ENCODE data around the gene CHCHD10.

CHCHD10 gene

DNA sequence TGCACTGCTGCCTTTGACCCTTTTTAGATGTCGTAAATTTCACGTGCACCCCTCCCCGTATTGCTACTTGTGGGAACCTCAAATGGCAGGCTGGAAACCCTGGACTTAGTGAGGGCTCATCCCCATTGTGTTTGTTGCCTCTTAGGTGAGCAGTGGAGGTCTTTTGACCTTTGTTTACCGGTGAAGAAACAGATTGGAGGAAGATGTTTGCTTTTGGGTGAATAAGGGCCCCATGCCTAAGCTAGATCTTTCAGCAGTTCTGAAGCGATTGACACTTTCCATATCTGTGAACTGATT, 19.8 kb upstream of the CHCHD10 start:
- no peak for DNase-seq

DNA sequence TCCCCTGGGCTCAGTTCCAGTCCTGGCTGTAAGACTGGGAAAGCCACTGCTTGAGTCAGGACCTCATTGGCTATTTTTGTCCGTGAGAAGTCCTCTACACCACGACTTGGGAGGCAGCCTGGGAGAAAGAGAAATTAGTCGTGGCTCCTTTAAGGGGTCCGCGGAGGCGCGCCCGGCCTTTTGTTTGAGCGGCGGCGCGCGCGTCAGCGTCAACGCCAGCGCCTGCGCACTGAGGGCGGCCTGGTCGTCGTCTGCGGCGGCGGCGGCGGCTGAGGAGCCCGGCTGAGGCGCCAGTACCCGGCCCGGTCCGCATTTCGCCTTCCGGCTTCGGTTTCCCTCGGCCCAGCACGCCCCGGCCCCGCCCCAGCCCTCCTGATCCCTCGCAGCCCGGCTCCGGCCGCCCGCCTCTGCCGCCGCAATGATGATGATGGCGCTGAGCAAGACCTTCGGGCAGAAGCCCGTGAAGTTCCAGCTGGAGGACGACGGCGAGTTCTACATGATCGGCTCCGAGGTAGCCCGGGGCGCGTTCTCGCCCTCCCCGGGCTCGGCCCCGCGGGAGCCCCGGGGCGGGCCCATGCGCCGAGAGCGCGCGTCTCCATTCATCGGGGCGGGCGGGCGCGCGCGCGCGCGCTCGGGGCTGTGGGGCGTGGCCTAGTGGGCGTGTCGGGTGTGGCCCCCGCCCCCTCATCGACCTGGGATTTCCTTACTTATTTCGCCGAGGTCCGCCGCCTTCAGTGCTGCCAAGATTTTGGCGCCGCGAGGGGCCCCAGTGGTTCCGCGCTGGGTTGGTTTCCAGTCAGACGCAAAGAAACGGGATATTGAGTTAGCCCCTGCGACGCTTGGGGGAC, 19.2 kb upstream of the CHCHD10 start, which contains the start of gene SMARCB1:
Gene SMARCB1, plus strand, starts transcription at position 215 of the 848 bp plus-strand sequence. Its CDS starts 204 bp downstream, at position 419.
- DNase-seq = peak; percentile 90

DNA sequence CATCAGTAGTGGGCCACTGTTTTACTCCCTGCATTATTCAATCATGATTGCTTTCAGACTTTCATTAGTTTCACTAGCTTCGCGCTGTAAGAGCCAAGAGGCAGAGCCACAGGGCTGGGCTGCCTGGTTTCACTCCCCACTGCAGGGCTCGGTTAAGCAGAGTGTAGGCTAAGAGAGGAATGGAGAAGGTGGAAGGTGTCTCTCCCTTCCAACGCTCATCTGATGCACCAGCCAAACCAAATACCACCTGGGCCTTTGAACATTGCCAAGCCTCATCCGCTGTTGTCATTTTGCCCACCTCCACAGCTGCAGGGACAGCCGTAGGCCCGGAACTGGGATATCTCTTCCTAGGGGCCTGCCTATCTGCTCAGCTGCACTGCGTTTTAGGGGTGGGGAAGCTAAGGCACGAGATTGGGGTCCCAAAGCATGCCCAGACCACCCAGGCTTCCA, 18.5 kb upstream of the CHCHD10 start:
- DNase-seq = no peak

DNA sequence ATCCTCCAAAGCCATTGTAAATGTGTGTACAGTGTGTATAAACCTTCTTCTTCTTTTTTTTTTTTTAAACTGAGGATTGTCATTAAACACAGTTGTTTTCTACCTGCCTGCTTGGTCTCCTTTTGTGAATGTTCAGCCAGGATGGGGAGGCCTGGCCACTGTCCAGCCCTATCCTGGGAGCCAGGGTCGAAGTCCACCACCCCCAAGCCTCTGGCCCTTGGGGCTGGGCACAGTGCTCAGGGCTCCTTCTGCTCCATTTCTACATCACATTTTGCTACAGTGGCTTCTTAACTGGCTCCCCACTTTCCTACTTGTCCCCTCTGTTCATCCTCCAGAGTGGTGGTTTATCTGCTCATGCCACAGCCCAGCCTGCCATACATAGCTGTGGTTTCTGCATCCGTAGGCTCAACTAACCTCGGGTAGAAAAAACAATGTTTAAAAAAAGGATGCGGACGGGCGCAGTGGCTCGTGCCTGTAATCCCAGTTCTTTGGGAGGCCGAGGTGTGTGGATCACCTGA, 16.5 kb upstream of the CHCHD10 start:
- DNase-seq = no peak

DNA sequence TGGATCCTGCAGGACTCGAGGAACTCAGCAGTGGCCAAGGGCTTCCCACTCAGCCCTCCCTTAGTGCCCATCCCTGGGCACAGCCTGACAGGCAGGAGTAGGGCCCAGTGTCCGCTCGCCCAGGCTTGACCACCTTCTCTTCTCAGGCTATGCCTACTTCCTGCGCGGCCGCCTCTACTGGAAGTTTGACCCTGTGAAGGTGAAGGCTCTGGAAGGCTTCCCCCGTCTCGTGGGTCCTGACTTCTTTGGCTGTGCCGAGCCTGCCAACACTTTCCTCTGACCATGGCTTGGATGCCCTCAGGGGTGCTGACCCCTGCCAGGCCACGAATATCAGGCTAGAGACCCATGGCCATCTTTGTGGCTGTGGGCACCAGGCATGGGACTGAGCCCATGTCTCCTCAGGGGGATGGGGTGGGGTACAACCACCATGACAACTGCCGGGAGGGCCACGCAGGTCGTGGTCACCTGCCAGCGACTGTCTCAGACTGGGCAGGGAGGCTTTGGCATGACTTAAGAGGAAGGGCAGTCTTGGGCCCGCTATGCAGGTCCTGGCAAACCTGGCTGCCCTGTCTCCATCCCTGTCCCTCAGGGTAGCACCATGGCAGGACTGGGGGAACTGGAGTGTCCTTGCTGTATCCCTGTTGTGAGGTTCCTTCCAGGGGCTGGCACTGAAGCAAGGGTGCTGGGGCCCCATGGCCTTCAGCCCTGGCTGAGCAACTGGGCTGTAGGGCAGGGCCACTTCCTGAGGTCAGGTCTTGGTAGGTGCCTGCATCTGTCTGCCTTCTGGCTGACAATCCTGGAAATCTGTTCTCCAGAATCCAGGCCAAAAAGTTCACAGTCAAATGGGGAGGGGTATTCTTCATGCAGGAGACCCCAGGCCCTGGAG, 15.7 kb upstream of the CHCHD10 start:
- no peak for DNase-seq

DNA sequence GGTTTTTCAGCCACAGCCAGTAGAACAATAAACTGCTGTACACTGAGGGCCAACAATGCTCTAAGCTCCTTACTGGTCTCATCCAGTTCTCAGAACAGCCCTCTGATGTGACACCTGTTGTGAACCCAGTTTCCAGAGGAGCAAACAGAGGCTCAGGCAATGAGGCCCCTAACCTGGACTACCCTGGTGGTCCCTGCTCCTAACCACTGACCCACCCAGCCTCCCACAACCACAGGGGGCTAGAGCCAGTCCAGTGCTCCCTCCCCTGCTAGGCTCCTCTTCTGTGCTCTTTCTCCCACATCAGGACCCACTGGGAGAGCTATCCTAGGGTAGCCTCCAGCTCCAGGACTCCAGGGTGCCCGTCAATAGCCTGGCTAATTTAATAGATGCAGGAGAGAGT, 14.9 kb upstream of the CHCHD10 start:
- DNase-seq = no peak

DNA sequence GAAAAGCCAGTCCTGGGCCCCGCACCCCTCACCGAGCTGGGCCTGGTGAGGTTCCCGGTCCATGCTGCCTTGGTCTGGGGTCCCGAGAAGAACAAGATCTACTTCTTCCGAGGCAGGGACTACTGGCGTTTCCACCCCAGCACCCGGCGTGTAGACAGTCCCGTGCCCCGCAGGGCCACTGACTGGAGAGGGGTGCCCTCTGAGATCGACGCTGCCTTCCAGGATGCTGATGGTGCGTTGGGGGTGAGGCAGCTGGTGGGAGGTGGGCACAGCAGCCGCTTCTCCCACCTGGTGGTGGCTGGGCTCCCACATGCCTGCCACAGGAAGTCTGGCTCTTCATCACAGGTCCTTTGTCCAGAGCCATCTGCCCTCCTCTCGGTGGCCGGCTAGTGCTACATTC, 14.5 kb upstream of the CHCHD10 start:
- DNase-seq = no peak

DNA sequence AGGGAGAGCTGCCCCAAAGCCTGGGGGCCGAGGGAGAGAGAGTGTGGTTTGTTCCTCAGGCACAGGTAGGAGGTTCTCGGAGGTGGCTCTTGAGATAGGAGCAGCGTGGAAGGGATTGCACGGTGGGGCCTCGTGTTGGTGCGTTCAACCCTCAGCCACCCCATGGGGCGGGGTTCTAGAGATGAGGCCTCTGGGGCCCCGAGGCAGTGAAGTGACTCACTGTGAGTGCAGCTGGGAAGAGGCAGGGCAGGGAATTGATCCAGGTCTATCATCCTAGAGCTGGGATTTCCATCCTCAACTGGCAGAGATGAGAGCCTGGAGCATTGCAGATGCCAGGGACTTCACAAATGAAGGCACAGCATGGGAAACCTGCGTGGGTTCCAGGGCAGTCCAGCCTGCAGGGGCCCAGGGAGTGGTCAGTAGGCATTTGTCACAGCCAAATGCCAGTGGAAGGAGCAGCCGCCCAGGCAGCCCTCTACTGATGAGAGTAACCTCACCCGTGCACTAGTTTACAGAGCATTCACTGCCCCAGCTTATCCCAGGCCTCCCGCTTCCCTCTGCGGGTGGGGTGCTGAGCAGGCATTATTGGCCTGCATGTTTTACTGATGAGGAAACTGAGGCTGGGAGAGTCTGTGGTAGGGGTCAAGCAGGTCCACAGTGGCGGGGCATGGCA, 13.9 kb upstream of the CHCHD10 start:
- DNase-seq = no peak

DNA sequence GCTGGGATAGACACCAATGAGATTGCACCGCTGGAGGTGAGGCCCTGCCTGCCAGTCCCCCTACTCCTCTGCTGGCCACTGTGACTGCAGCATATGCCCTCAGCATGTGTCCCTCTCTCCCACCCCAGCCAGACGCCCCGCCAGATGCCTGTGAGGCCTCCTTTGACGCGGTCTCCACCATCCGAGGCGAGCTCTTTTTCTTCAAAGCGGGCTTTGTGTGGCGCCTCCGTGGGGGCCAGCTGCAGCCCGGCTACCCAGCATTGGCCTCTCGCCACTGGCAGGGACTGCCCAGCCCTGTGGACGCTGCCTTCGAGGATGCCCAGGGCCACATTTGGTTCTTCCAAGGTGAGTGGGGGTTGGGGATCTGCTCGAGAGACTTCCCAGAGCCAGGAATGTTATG, 13.3 kb upstream of the CHCHD10 start:
- DNase-seq = no peak

DNA sequence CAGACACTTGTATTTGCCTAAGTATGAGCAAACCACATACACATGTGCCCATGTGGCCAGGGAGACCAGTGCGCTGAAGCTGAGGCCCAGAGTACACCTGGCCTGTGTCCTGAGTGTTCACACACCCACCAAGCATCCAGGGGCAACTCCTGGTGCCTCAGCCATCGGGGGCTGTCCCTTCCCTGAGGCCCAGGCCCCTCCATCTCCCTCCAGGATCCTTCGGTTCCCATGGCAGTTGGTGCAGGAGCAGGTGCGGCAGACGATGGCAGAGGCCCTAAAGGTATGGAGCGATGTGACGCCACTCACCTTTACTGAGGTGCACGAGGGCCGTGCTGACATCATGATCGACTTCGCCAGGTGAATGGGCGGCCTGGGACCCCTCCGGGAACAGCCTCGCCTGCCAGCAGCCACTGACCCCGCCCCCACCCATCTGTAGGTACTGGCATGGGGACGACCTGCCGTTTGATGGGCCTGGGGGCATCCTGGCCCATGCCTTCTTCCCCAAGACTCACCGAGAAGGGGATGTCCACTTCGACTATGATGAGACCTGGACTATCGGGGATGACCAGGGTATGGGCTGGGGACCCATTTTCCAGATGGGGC, 12.5 kb upstream of the CHCHD10 start:
- no peak for DNase-seq

DNA sequence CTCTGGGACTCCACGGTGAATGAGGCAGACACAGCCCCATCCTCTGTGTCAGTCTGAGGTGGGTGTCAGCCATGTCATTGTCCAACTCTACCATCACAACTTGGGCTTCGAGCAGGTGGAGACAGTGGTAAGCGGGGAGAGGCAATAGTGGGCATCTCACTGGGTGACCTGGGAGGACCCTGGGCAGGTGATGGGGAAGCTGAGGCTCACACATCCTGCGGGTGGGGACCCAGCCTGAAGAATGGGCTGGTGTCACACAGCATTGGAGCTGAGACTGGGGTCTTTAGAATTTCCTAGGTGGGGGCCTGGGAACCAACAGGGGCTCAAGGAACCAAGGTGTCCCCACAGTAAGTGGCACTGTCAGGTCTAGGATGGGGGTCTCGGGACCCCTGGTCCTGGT, 12.0 kb upstream of the CHCHD10 start:
- DNase-seq = no peak

DNA sequence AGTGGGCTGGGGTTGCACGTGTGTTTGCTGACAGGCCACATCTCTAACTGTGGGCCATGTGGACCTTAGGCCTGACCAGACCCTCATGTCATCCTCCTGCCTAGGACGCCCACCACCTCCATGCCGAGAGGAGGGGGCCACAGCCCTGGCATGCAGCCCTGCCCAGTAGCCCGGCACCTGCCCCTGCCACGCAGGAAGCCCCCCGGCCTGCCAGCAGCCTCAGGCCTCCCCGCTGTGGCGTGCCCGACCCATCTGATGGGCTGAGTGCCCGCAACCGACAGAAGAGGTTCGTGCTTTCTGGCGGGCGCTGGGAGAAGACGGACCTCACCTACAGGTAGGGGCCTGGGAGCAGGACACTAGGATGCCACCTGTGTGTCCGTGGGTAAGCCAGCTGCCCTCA, 11.3 kb upstream of the CHCHD10 start:
- no peak for DNase-seq

DNA sequence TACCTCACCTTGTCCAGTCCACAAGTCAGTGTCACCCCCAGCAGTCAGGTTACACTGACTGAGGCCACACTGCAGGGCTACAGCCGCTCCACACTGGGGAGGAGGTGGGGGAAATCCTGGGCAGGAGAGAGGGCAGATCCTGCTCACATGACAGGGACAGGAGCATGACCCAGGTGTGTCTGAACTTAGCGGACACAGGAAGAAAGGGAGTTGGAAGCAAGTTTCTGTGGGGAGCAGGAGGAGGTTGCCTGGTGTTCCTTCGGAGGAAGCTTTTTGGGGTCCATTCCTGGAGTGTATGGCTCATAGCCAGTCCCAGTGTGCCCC, 10.8 kb upstream of the CHCHD10 start:
- DNase-seq = no peak

DNA sequence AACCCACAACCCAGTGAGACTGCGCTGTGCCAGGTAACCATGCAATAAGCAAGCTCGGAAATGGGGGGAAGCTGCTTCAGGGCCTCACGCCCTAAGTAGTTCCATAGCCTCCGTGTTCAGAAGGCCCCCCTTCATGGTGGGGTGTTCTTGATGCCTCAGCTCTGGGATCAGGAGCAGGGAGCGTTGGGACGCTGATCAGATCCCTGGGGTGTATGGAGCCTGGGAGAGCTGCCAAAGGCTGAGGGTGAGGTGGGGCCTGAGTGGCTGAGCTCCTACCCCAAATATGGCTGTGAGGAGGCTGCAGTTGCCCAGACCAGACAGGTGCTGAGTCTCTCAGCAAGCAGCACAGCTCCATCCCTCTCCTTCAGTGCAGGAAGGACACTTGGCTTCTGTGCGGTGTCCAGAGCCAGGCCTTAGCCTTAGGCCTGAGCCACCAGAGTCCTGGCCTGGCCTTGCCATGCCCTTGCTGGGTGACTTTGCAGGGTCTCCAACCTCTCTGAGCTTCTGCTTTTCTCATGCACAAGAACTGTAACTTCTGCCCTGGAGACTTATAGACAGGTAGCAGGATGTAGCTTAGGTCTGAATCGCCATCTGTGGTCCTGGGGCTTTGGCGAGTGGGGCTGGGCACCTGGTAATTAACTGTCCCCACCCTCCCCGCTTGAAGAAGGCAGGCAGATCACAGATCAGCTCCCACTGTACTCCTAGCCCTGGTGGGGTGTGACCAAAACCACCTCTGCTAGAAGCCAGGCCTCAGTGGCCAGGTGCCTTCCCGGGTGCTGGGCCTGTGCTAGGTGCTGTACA, 10.2 kb upstream of the CHCHD10 start:
- no peak for DNase-seq

DNA sequence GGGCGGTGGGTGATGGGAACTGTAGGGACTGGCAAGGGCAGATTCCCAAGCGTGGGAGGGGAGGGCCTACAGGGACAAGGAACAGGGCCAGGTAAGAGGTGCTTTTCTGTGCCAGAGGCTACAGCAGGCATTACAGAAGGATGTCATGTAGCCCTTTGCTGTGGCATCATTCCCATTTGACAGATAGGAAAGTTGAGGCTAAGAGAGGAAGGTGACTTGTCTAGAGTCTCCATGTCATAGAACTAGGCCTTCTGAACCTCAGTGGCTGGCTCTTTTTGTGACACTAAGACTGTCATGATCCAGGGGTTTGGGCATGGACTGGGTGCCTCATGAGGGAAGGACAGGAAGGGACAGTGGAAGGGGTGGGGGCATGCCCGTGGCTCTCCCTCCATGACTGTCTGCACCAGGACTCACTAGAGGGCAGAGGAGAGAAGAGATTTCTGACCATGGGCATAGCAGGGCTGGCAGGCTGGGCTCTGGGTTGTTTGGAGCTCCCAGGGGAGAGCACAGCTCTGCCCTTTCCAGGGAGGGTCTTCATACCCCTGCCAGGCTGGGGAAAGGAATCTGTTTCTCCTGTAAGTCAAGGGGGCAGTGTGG, 8.1 kb upstream of the CHCHD10 start:
- DNase-seq = no peak

DNA sequence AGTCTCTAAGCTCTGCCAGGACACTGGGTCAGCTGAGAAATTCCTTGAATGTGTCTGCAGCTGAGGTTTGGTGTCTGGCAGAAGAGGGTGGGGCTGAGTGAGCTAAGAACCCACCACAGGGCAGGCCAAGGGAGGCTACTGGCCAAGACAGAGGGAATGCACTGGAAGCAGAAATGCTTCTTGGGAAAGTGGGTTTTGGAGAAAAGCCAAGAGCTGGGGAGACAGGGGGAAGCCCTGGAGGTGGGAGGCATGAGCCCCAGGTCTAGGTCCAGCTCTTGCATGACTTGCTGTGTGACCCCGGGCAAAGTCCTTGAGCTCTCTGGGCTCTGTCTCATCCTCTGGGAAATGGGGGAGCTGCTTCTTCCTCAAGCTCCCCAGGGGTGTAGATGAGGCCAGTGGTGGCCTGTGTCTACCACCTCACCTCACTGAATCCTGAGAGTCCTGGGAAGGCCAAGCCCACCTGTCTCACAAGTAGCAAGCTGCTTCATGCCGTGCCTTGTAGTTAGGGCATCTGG, 7.2 kb upstream of the CHCHD10 start:
- no peak for DNase-seq

DNA sequence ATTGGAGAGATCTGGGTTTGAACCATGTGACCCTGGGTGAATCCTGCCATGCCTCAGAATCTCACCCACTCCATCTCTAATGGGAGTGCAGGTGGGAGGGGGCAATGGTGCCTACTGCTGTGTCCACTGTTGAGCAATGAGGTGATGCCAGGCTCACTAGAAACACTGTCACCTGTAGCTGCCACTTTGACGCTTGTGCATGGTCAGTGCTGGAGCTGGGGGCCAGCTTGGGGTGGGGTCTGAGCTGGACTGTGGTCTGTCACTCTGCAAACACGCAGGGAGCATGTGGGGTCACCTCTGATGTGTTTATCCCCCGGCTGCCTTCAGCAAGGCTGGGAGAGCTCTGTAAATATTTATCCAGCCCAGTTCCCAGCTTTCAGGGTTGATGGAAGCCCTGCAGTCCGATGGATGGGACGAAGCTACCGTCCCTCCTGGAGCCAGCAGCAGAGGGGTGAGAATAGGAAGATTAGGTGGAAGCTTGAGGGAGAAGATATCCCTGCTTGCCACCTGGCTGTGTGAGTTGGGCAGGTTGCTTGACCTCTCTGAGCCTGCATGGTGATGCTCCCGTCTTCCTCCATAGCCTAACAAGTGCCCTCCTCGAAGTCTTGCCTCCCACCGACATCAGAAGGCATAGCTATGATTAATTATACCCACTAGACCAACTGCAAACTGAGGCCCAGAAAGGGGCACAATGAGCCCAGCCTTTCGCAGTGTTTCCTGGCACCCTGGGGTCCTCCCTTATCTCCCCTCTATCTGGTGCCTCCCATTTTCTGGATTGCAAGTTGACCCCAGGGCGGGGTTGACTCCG, 6.5 kb upstream of the CHCHD10 start:
- DNase-seq = no peak

DNA sequence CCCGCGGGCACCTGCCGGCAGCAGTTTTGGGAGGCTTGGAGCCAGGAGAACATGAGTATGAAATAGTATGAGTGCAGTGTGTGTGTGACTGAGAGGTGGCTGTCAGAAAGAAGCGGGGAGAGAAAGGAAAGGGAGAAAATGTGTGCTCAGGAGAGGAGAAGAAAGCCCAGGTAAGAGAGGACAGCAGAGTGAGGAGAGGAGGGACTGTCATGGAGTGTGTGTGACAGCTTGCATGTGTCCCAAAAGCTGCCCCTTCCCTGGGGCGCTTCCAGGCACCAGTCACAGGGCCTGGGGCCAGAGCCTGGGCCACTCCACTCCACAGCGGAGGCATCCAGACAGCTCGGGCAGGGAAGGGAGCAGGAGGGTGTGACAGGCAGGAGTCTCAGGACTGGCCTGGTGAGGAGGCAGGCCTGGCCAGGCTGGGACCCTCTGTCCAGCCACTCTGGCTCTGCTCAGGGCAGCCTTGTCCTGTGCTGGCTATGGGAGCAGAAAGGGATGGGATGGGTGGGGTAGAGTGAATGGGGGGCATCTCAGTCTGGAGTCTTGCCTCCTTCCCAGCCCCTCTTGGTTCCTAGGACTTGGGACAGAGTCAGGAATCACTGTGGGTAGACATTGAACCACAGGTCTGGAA, 5.8 kb upstream of the CHCHD10 start:
- no peak for DNase-seq

DNA sequence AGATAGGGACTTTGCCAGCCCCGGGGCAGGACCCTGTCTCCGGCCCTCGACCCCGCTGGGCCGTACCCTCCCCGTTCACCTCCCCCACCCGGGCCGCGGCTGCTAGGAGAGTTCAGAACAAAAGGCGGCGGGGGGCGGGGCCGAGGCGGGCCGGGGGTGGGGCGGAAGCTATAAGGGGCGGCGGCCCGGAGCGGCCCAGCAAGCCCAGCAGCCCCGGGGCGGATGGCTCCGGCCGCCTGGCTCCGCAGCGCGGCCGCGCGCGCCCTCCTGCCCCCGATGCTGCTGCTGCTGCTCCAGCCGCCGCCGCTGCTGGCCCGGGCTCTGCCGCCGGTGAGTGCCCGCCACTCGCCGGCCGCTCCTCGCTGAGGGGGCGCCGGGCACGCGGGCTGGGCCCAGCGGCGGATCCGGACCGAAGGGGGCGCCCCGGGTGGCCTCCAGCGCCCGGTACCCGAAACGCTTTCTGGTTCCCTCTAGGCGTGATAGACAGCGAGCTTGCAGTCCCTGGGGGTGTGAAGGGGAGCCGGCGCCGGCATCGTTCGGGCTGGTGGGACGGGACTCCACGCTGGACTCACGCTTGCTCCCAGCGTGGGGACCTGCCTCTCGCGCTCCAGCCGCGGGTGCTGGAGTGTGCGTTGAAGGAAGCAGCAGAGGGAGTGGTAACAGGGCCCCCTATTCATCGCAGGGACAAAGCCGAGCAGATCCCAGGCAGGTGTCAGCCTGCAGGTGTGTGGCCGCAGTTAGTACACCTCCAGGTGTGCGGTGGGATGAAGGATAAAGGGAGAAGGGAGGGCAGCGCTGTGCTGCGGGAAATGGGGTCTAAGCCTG, 5.1 kb upstream of the CHCHD10 start, which contains the start of gene MMP11:
Gene MMP11, plus strand, starts transcription at position 201 of the 825 bp plus-strand sequence. Its CDS starts 22 bp downstream, at position 223.
- peak; percentile 56 for DNase-seq

Measured in effector CD8-positive, alpha-beta T cell (primary cell).